Skin epidermis (tissue), 12 donors: Measurements from ENCODE around the gene TKT.

Experiments used
- H3K27ac ChIP-seq, 21 experiments: fragments of 200-600 bp; sonication (generic) in 11 of 21; one replicate each; pipeline ENCODE4 v1.5.0; 2020; ENCODE audit warnings: mild to moderate bottlenecking in 3 of 21, inconsistent platforms in 2 of 21, moderate library complexity in 2 of 21
- H3K4me3 ChIP-seq, 7 experiments: fragments of 200-600 bp; sonication (generic) in 2 of 7; one replicate each; pipeline ENCODE4 v1.5.0; 2020; ENCODE audit warnings: inconsistent platforms in 2 of 7, mild to moderate bottlenecking in 2 of 7, moderate library complexity in 1 of 7

The TKT gene

DNA sequence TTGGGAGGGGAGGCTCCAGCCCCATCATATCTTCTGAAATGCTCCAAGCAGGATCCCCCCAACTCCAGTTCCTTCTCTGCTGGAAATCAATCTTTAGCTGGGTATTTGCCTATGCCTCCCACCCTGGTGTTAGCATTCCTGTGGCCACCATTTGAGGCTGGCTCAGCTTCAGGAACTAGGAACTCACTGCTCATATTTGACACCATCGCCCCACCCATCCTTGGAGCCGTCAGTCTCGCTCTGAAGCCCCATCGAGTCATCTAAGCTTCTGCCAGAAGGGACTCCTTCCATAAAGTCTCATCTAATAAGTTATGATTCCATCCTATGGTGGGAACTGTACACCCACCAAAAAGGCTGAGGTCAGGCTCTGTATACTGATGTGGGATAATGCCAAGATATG, 68.4 kb downstream of the TKT start:
- H3K27ac ChIP-seq = no peak overlapping the region

GRCh38 chr3:53186726-53187125, 69.1 kb downstream of the TKT start:
- H3K27ac ChIP-seq = no peak overlapping the region
- H3K4me3 ChIP-seq = no peak overlapping the region

More for the DNA sequence above, 68.4 kb downstream of the TKT start:
- H3K4me3 ChIP-seq = no peak overlapping the region

GRCh38 chr3:53185761-53186465, 69.9 kb downstream of the TKT start:
- Histone ChIP-seq H3K27ac (no peak overlapping the region), H3K4me3 (no peak overlapping the region)

GRCh38 chr3:53184701-53185100, 71.1 kb downstream of the TKT start:
- Histone ChIP-seq H3K27ac (no peak overlapping the region), H3K4me3 (no peak overlapping the region)

GRCh38 chr3:53183514-53183913, 72.3 kb downstream of the TKT start:
- Histone ChIP-seq H3K4me3 (no peak overlapping the region), H3K27ac (no peak overlapping the region)

- Histone ChIP-seq H3K27ac (no peak overlapping the region), H3K4me3 (no peak overlapping the region)
Observed at GRCh38 chr3:53182764-53183355, 73.0 kb downstream of the TKT start.

- H3K4me3 ChIP-seq = no peak overlapping the region
- no peak overlapping the region for H3K27ac ChIP-seq
Observed at GRCh38 chr3:53181528-53181927, 74.3 kb downstream of the TKT start.

- Histone ChIP-seq H3K4me3 (no peak overlapping the region), H3K27ac (peak overlapping the region in 1 of 21 experiments; percentile 24)
Observed at GRCh38 chr3:53181024-53181371, 74.8 kb downstream of the TKT start.

DNA sequence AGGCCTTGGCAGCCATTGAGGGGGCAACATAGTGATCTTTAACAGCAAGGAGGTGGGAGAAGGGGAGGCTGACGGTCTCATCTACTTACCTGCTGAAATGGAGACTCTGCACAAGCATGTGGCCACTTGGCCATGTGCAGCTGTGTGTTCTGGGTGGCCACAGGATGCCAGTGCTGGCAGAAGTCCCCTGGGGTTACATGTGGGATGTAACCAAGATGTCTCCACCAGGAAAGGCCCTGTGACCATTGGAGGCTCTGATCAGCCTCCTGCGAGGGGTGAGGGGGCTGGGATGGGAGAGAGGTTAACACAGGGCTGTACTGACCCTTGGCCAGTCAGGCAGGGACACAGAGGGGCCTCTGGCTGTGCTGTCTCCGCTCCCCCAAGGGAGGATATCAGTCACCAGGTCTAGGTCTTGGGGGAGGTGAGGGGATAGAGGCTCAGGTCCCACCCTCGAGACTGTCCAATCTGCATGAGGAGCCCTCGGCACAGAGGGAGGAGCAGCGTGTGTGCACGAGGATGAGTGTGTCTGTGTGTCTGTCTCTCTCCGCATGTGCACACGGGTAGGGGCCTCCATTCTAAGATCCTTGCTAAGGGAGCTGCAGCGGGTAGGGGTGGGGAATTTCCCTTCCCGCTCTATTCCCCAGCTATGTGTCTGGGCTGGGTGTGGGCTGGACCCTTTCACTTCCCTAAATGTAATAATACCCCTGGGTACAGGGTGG, 75.4 kb downstream of the TKT start:
- Histone ChIP-seq H3K4me3 (no peak overlapping the region), H3K27ac (peak overlapping the region in 2 of 21 experiments; percentile 24 to 62)

- Histone ChIP-seq H3K27ac (no peak overlapping the region), H3K4me3 (no peak overlapping the region)
Observed at GRCh38 chr3:53179580-53179979, 76.2 kb downstream of the TKT start.

DNA sequence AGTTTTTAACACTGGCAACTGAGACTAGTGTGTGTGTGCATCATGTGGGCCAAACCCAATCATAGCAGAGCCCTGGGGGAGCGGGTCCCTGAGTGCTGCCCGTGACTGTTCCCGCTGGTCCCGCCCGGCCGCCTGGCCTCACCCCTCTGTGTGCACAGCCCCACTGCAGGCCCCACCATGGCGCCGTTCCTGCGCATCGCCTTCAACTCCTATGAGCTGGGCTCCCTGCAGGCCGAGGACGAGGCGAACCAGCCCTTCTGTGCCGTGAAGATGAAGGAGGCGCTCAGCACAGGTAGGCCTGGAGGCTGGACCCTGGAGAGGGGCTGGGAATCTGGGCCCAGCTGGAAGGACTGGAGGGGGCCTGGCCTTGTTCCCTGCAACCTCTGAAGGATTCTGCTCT, 77.6 kb downstream of the TKT start:
- H3K27ac ChIP-seq = no peak overlapping the region
- H3K4me3 ChIP-seq = no peak overlapping the region

GRCh38 chr3:53175613-53176540, 79.9 kb downstream of the TKT start:
- Histone ChIP-seq H3K27ac (no peak overlapping the region), H3K4me3 (no peak overlapping the region)
